NCI-H1694 (cell line): ENCODE data around the gene TMSB4X.
"Not testable (repeated sequence)": the region's sequence is repeated elsewhere in the genome, so short reads cannot be mapped to it uniquely, and the experiment has no call there.

Experiments used
- DNase-seq: peaks from one replicate; lab custom pipeline; 2025; lab: John Stamatoyannopoulos, UW

The TMSB4X gene

DNA sequence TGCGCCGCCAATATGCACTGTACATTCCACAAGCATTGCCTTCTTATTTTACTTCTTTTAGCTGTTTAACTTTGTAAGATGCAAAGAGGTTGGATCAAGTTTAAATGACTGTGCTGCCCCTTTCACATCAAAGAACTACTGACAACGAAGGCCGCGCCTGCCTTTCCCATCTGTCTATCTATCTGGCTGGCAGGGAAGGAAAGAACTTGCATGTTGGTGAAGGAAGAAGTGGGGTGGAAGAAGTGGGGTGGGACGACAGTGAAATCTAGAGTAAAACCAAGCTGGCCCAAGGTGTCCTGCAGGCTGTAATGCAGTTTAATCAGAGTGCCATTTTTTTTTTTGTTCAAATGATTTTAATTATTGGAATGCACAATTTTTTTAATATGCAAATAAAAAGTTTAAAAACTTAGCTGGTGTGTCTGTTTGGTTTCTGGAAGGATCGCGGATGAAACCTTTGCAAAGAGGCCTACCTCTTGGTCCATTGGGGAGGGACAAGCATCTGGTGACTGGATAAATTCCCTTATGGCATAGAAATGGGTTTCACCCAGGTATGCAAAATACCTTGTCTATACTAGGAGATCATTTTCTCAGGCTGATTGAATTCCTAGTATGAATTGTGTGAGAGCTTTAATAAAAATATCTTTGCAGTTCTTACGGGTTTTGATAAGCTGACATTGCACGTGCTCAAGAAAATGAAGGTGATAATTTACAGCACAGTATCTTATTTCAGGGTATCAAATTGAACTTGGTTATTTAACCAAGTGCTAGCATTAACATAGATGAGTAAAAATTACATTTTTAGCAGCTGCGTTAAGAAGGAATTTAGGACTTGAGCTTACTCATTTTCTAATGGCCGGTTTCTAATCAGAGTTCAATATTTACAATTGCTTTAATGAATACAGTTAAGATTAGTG, 2.2 kb downstream of the TMSB4X start:
- DNase-seq, result not testable (repeated sequence)

DNA sequence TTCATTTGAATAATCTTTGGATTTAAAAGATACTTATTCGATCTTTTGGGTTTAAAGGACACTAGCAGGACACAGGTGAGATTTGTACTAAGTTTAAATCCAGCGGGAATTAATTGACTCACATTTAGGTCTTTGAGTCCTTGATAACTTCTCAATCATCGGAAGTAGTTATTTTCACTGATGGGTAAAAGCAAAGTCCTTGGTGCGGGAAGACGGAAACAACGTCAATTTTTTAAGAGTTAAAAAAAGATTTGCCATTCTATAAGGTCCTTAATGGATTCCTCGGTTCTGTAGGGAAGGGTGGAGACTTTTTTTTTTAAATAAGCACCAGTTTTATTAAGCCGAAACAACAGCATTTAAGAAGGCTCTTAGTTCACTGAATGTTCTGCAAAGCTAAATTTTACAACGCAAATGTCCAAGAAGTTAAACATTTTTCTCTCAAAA, 2.9 kb downstream of the TMSB4X start:
- no peak for DNase-seq

DNA sequence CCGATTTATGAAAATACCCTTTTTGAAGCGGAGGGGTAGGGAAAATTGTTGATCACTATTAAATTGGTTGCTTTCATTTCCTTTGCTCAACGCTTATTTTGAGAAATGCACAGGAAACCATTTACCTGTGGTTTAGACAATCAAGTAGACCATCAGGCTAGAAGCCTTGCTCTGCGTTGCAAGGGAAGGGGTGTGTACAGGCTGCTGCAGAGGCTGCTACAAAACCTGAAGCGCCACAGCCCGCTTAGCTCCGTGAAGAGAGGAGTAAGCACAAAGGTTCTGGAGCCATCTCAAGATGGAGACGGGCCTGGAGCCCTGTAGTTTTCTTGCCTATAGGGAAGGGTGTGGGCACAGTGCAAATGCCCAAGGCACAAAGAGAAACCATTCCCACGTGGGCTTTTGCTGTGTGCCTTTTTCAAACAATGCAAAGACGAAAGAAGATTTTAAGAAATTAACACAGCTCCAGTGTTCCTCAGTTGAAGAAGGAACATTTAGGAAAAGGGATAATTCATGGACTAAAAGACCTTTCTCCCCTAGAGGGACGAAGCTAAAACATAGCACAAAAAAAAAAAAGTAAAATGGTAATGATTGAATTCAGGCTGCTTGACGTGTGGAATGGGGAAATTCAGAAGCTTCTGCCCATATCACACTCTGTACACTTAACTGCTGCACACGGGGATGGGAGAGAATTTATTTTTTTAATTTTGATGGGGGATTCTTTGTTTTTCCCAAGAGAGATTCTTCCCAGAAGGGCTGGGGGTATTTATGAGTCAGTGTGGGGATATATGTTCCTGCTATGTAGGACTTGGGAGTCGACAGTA, 3.5 kb downstream of the TMSB4X start:
- no peak for DNase-seq

DNA sequence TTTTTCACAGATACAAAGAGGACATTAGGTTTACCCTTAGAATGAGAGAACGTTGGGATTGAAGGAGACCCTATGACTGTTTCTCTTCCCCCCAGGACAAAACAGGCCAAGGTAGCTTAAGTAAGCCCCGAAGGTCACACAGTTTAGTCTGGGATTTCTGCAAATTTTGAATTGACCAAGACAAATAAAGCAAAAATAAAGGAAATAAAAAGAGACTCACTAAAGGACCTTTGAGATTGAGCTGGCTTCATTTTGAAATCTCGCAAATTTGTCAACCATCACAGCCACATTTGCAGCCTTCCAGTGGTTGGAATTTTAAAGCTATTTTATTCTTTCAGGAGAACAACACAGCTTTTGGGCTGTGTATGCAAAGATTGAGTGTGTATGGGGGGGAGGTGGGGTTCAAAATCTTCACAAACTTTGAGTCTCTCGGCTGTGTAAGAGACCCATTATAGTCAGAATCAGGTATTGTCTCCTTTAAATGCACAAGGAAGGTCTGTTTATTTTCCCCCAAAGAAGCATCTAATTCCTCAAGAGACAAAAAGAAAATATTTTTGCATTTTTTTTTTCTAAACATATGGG, 4.2 kb downstream of the TMSB4X start:
- no peak for DNase-seq

DNA sequence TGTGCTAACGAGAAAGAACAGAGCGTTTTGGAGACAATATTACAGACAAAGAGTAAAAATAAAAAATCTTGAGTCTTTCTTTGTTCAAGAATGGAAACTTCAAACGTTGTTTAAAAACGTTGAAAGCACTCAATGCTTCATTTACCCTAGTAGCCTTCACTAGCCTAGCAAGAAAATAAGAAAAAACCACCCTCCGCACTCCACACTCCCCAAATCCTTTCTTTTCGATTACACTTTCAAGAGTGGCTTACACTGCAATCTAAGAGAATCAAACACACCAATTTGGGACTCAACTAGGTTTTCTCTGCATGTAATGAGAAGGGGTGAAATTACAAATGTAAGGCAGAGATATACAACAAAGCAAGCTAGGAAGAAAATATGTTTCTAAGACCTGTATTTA, 4.7 kb downstream of the TMSB4X start:
- no peak for DNase-seq

DNA sequence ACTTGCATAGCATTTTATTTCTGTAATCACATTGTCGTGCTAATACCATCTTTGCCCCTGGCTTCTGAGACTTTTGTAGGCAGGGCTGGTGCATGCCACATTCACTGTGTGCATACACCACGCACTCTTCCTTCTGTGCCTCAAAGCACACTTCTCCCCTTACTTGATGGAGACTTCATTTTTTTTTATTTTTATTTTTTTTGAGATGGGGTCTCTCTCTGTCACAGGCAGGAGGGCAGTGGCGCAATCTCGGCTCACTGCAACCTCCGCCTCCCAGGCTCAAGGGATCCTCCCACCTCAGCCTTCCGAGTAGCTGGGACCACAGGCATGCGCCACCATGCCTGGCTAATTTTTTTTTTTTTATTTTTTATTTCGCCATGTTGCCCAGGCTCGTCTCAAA, 5.1 kb downstream of the TMSB4X start:
- DNase-seq, result not testable (repeated sequence)

DNA sequence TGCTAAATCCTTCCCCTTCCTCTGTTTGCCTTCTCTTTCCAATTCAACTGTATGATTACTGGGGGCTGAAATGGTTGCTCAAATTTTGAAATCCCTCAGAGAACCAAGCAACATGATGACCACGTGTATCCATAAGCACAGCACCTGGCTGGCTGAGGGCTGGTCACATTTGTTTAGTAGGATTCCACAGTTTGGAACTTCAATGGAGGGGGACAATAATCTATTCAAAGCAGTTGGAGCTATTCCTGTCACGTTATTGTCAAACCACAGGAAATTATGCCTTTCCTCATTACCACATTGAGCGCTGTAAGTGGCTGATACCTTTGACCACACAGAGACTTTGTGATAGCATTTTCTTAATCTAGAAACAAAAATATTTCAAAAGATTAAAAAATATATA, 7.0 kb downstream of the TMSB4X start:
- DNase-seq, result no peak

DNA sequence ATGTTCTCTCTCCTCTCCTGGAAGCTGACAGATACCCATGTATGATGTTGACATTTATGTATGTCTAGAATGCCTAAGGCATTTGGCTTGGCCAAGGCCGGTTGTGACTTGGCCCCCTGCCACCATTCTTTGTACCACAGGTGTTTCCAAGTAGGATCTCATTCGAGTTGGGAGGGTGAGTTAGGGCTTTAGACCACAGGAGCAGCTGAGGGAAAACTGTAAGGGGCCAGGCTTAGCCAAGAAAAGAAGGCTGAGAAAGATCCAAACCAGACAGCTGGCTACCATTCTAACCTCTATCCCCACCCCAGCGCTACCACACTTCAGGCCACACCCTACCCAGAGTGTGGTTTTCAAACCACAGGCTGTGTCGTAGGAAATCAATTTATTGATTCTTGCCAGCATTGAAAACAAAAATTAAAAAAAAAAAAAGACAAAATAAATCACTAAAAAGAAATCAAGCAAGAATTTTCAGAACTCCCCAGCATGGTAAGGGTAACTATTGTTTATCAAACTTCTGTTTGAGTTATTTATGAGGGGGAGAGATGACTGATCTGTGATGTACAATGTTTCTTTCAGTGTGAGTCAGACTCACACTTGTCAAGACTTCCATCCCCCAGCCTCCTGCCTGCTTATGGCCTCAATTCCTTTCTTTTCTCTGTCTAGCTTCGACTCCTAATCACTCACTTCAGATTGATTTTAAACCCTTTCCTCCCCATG, 9.9 kb downstream of the TMSB4X start:
- DNase-seq, result no peak

DNA sequence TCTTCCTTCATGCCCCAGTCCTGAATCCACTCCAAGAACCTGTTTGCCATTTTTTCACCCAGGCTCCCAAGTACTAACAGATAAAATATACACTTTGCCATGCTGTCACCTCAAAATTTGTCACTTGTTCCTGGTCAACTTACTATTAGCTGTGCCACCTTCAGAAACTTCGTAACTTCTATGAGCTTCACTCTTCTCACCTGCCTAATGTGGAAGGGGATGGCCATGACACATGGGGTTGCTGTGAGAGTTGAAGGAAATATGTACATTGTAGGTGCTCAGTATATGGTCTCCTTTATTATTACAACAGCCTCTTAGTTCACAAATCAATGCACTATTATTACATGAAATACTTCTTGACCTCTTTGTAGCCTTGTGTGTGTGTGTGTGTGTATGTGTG, 10.4 kb downstream of the TMSB4X start:
- DNase-seq, result no peak

DNA sequence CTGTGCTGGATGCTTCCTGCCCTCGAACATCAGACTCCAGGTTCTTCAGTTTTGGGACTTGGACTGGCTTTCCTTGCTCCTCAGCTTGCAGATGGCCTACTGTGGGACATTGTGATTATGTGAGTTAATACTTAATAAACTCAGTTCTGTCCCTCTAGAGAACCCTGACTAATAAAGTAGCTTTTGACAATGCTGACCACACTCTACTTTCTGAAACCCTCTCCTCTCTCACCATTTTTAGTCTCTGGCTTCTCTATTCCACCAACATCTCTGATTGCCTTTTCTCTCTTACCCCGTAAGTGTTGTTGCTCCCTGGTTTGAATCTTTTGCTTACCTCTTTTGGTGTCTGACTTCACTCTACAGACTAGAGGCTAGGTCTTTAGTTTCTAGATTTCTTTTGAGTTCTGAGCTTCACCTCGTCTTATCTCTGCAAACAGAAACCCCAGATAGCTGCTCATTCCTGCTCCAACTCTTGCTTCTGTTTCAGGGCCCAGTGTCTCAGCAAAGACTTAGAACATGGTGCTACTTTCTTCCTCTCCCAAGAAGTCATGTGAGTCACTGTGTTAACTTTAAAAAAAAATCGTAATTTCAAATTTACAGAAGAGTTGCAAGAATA, 11.4 kb downstream of the TMSB4X start:
- no peak for DNase-seq

DNA sequence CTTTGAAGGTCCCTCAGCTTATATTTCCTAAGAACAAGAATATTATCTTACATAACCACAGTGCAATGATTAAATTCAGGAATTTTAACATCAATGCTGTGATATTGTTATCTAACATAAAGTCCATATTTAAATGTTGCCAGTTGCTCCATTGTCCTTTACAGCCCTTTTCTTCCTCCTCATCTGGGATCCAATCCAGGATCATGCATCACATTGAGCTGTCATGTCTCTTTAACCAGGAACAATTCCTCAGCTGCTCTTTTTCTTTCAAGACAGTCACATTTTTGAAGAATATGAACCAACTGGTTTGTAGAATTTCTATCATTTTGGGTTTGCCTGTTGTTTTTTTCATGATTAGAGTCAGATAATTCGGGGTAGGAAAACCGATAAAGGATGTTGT, 12.0 kb downstream of the TMSB4X start:
- DNase-seq, result no peak

DNA sequence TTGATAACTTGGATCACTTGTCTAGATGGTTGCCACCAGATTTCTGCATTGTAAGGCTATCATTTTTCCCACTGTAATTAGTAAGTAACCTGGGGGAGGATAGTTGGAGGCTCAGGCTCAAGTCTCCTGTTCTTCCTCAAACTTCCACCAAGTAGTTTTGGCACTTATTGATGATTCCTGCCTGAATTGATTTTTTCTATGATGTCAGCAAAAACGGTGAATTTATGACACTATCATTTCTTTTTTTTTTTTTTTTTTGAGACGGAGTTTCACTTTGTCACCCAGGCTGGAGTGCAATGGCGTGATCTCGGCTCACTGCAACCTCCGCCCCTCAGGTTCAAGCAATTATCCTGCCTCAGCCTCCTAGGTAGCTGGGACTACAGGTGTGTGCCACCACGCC, 12.4 kb downstream of the TMSB4X start:
- DNase-seq, result no peak

DNA sequence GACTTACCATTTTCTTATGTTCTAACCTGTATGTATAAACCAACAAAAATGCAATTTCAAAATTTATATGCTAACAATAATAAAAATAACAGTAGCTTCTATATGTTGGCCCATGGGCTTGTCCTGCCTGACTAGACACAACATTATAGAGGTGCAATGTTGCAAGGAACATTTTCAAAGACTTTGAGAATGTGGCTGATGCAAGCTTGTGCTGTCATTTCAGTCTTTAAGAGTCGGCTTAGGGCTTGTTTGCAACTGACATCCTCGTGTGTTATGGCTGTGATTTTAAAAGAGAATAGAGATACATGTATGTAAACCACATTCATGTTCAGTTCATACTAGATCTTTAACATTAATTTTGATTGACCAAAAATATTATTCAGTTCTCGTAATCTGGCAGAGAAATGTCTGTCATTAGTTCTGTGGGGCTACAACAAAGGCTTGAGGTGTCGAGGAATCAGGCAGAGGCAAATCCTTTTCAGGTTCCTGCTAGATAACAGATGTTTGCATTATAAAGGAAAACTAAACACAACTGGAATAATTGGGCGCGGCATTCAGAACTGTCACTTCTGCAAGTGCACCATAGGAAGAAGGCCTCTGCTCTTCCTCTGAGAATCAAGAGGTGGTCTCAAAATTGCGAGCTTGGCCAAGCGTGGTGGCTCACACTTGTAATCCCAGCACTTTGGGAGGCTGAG, 13.1 kb downstream of the TMSB4X start:
- no peak for DNase-seq

DNA sequence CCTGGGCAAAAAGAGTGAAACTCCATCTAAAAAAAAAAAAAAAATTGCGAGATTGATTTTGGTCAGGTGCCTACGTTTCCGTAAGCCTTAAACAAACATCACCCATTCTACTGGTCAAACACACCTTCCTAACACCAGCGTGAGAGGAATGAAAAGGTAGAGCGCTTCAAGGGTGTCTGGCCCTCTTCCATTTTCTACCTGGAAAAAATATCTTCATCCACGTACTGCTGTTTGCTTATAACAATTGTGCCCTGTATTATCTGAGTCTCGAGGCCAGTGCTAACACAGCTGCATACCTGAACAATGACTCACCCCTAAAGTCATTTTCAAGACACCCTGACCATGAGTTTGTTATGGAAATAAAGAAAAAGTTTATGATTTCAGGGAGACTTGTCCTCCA, 13.9 kb downstream of the TMSB4X start:
- DNase-seq, result no peak

DNA sequence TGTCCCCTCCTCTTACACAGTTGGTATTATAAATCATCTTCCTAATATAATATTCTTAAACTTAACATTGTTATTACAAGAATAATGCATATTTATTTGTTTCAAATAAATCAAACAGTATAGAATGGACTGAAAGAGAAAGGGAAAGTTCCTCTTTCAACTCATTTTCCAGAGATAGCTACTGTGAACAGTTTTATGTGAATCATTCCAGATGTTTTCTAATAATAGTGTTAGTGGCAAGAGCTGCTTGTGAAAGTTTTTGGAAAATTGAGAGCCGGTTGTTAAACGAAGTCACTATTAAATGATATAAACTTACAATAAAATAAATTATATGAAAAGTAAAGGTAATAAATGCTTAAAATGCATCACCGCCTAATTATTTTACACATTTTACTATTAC, 14.6 kb downstream of the TMSB4X start:
- no peak for DNase-seq

DNA sequence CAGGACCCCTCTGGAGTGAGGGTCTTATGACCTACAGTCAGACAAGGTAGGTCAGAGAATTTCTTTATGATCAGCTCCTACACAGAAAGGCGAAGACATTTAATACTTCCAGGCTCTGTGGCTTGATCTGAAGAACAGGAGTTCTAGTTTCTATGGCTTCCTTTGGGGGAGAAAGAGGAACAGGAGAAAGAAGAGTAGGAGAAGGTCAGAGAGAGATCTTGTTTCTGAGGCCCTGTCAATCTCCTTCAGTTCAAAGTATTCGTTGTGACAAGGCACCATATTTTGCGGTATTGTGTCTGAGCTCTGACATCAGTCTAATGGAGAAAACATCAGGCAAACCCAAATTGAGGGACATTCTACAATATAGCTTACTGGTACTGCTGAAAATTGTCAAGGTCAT, 16.7 kb downstream of the TMSB4X start:
- no peak for DNase-seq

DNA sequence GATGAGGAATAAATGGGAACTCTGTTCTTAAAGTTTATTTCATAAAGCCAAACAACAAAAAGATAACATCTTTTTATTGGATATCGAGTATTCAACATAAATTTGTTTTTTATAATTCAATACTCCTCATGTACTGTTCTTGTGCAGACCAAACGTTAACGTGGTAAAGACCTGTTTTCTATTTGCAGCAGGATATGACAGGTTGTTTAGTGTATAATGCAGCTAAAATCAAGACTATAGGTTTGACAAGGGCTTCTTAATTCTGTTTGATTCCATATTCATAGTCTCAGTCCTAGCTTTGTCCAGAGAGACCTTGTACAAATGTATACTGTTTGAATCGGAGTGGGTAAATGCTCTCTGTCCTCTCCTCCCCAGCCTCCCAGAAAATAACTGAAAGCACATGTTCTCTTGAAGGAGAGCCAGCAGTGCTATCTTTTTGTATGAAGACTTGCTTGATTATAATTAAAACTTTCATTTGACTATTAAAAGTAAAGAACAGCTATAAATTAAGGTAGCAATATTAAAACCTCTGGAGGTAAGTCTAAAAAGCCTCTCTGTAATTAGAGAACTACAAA, 17.7 kb downstream of the TMSB4X start:
- DNase-seq, result no peak

DNA sequence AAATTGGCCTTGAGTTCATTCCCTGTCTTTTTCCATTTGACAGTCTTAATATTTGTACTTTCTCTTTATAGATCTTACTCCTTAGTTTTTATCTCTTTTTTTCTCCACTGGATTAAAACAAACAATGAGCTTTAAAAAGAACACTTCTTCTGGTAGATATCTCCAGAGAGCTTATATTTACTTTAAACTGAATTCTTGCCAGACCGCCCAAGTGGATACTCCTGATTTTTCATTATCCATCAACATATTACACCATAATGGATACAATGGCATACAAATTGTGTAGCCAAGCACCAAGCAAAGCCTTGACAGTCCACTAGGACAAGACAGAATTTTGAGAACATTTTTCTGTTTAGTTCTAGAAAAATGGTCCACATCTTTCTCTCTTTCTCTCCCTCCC, 18.9 kb downstream of the TMSB4X start:
- DNase-seq, result no peak

DNA sequence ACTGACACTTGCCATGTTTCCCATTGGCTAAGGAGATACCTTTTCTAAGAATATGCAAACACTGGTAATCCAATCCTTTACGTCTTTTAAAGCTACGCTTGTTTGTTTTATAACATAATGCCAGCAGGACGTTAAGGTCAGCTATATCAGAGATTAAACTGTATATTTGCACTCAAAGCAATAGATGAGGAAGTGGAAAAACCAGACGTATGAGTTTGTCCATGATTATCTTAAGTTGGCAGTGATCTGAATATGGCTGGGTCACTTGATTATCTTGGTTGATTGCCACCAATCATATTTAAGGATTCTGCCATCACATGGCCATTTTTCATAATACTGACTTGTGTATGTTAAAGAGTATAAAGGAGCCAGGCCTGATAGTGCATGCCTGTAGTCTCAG, 19.4 kb downstream of the TMSB4X start:
- no peak for DNase-seq

DNA sequence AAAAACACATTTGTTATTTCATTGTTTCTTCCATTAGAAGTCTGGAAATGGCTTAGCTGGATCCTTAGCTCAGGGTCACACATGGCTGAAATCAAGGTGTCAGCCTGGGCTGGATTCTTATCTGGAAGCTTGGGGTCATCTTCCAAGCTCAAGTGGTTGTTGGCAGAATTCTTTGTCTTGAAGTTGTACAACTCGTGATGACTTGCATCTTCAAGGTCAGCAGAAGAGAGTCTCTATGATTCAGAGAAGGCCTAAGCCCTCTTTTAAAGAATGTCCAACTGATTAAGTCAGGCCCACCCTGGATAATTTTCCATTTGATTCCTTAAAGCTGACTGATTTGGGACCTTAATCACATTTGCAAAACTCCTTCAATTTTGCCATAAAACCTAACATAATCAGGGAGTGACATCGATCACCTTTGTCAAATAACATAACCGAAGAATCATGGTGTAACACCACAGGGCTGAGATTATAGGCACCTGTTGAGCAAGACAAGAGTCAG, 22.1 kb downstream of the TMSB4X start:
- DNase-seq, result no peak
